WTC11 (cell line): ENCODE measurements around the gene NHLRC2. TPM values are rescaled to one million over a fixed set of nuclear protein-coding genes. Genes with fewer than 3 reads are reported as not detected.

Source experiments
- ATAC-seq: fragments of 200-7000 bp; cut with Tn5 transposase; 2 replicates; pipeline ENCODE4 v1.10.0; 2021; ENCODE audit warnings: mild to moderate bottlenecking, moderate library complexity
- CTCF ChIA-PET: fragments of 300-600 bp; sonication (Branson Sonifier 250); formaldehyde crosslinking; loops from one replicate; lab custom pipeline; 2021; ENCODE audit warnings: antibody characterized with exemption; lab: Charles Lee
- POLR2A ChIA-PET: fragments of 350-600 bp; sonication (Branson Sonifier 250); formaldehyde crosslinking; loops from one replicate; lab custom pipeline; 2021; ENCODE audit warnings: antibody characterized with exemption; lab: Charles Lee
- DNase-seq: peaks from one replicate; pipeline ENCODE4 v3.0.0; 2021; ENCODE audit warnings: low spot score
- H3K27ac Mint-ChIP-seq: 2 replicates; pipeline ENCODE4 v1.8.0; 2021; ENCODE audit warnings: mixed read lengths
- H3K27me3 Mint-ChIP-seq: 2 replicates; pipeline ENCODE4 v1.8.0; 2021; ENCODE audit warnings: low read depth, mild to moderate bottlenecking, moderate library complexity, mixed read lengths
- H3K36me3 Mint-ChIP-seq: 2 replicates; pipeline ENCODE4 v1.8.0; 2021; ENCODE audit warnings: mixed read lengths
- H3K4me1 Mint-ChIP-seq: 2 replicates; pipeline ENCODE4 v1.8.0; 2022; ENCODE audit warnings: mixed read lengths
- H3K4me3 Mint-ChIP-seq: 2 replicates; pipeline ENCODE4 v1.8.0; 2021; ENCODE audit warnings: mild to moderate bottlenecking, moderate library complexity, mixed read lengths
- H3K9me3 Mint-ChIP-seq: 2 replicates; pipeline ENCODE4 v1.8.0; 2021; ENCODE audit warnings: mixed read lengths
- ATF6 ChIP-seq: sonication (generic); formaldehyde crosslinking; IDR thresholded peaks from 2 replicates; pipeline ENCODE4 v1.8.1; 2023; ENCODE audit warnings: mild to moderate bottlenecking, missing genetic modification reagents
- E2F1 ChIP-seq: sonication (generic); formaldehyde crosslinking; IDR thresholded peaks from 2 replicates; pipeline ENCODE4 v1.8.0; 2022; ENCODE audit warnings: mild to moderate bottlenecking, missing genetic modification reagents
- ETV6 ChIP-seq: sonication (generic); formaldehyde crosslinking; IDR thresholded peaks from 2 replicates; pipeline ENCODE4 v1.8.1; 2022; ENCODE audit warnings: mild to moderate bottlenecking, missing genetic modification reagents
- FOXJ3 ChIP-seq: sonication (generic); formaldehyde crosslinking; IDR thresholded peaks from 2 replicates; pipeline ENCODE4 v1.9.0; 2021; ENCODE audit warnings: missing genetic modification reagents, mild to moderate bottlenecking, borderline replicate concordance
- GABPB1 ChIP-seq: sonication (generic); formaldehyde crosslinking; IDR thresholded peaks from 2 replicates; pipeline ENCODE4 v1.8.1; 2023; ENCODE audit warnings: mild to moderate bottlenecking, missing genetic modification reagents
- GTF2I ChIP-seq: fragments of 250-450 bp; sonication (Bioruptor Pico); conservative IDR thresholded peaks from 2 replicates; pipeline ENCODE4 v1.4.0; 2021; ENCODE audit warnings: mild to moderate bottlenecking
- IRF1 ChIP-seq: sonication (generic); formaldehyde crosslinking; IDR thresholded peaks from 2 replicates; pipeline ENCODE4 v1.8.0; 2023; ENCODE audit warnings: missing genetic modification reagents
- MLX ChIP-seq: sonication (generic); formaldehyde crosslinking; IDR thresholded peaks from 2 replicates; pipeline ENCODE4 v1.8.1; 2023; ENCODE audit warnings: mild to moderate bottlenecking, missing genetic modification reagents, moderate library complexity
- NR1H2 ChIP-seq: sonication (generic); formaldehyde crosslinking; IDR thresholded peaks from 2 replicates; pipeline ENCODE4 v1.9.0; 2021; ENCODE audit warnings: mild to moderate bottlenecking, moderate library complexity, missing genetic modification reagents
- NR3C1 ChIP-seq: sonication (generic); formaldehyde crosslinking; conservative IDR thresholded peaks from 2 replicates; pipeline ENCODE4 v1.8.1; 2023; ENCODE audit warnings: low read depth, mild to moderate bottlenecking, missing genetic modification reagents
- PRRX2 ChIP-seq: fragments of 250-450 bp; sonication (Bioruptor Pico); IDR thresholded peaks from 2 replicates; pipeline ENCODE4 v1.8.0; 2021; ENCODE audit warnings: mild to moderate bottlenecking
- RELA ChIP-seq: sonication (generic); formaldehyde crosslinking; IDR thresholded peaks from 2 replicates; pipeline ENCODE4 v1.8.1; 2022; ENCODE audit warnings: missing genetic modification reagents, mild to moderate bottlenecking, borderline replicate concordance
- SMAD4 ChIP-seq: sonication (generic); formaldehyde crosslinking; IDR thresholded peaks from 2 replicates; pipeline ENCODE4 v1.8.0; 2022; ENCODE audit warnings: mild to moderate bottlenecking, missing genetic modification reagents
- SOX15 ChIP-seq: fragments of 250-450 bp; sonication (Bioruptor Pico); IDR thresholded peaks from 2 replicates; pipeline ENCODE4 v1.9.0; 2021; ENCODE audit warnings: mild to moderate bottlenecking
- TP53 ChIP-seq: sonication (generic); formaldehyde crosslinking; IDR thresholded peaks from 2 replicates; pipeline ENCODE4 v1.8.1; 2023; ENCODE audit warnings: mild to moderate bottlenecking, missing genetic modification reagents
- ZMAT4 ChIP-seq: fragments of 250-450 bp; sonication (Bioruptor Pico); IDR thresholded peaks from 2 replicates; pipeline ENCODE4 v1.9.0; 2021; ENCODE audit warnings: mild to moderate bottlenecking
- ZNF219 ChIP-seq: sonication (generic); formaldehyde crosslinking; IDR thresholded peaks from 2 replicates; pipeline ENCODE4 v1.8.0; 2023; ENCODE audit warnings: missing genetic modification reagents, mild to moderate bottlenecking, borderline replicate concordance
- ZNF232 ChIP-seq: sonication (generic); formaldehyde crosslinking; IDR thresholded peaks from 2 replicates; pipeline ENCODE4 v1.8.0; 2022; ENCODE audit warnings: mild to moderate bottlenecking, missing genetic modification reagents
- ZNF263 ChIP-seq: sonication (generic); formaldehyde crosslinking; IDR thresholded peaks from 2 replicates; pipeline ENCODE4 v1.8.1; 2022; ENCODE audit warnings: low read depth, mild to moderate bottlenecking, moderate library complexity, missing genetic modification reagents
- ZNF317 ChIP-seq: sonication (generic); formaldehyde crosslinking; IDR thresholded peaks from 2 replicates; pipeline ENCODE4 v1.8.1; 2023; ENCODE audit warnings: low read depth, mild to moderate bottlenecking, moderate library complexity, missing genetic modification reagents, borderline replicate concordance
- ZNF532 ChIP-seq: fragments of 250-450 bp; sonication (Bioruptor Pico); IDR thresholded peaks from 2 replicates; pipeline ENCODE4 v1.9.0; 2021; ENCODE audit warnings: mild to moderate bottlenecking, borderline replicate concordance
- ZSCAN18 ChIP-seq: fragments of 250-450 bp; sonication (Bioruptor Pico); IDR thresholded peaks from 2 replicates; pipeline ENCODE4 v2.1.2; 2022; ENCODE audit warnings: mild to moderate bottlenecking, moderate library complexity
- total RNA-seq: library from RNA; stranded (reverse); gene quantifications from 3 replicates; pipeline ENCODE4 v1.2.3, GENCODE V29; 2021

The NHLRC2 gene
- total RNA-seq, 1 experiment from 2014 or later = 37.9 TPM

- no peak for TF ChIP-seq ZMAT4 (CRISPR knock-in tag)
- no peak for TF ChIP-seq RELA (CRISPR knock-in tag)
- TF ChIP-seq ZSCAN18 (CRISPR knock-in tag) = no peak
- no peak for TF ChIP-seq ZNF219 (CRISPR knock-in tag)
- TF ChIP-seq MLX (CRISPR knock-in tag) = no peak
- TF ChIP-seq ZNF532 = no peak
- no peak for TF ChIP-seq GABPB1
- TF ChIP-seq GTF2I (CRISPR knock-in tag) = no peak
- no peak for TF ChIP-seq ZNF232 (CRISPR knock-in tag)
- no peak for TF ChIP-seq NR3C1 (CRISPR knock-in tag)
- TF ChIP-seq FOXJ3 (CRISPR knock-in tag) = no peak
- no peak for TF ChIP-seq ATF6 (CRISPR knock-in tag)
- no peak for TF ChIP-seq E2F1 (CRISPR knock-in tag)
- no peak for TF ChIP-seq SMAD4 (CRISPR knock-in tag)
- TF ChIP-seq ETV6 (CRISPR knock-in tag) = no peak
- no peak for TF ChIP-seq ZNF263 (CRISPR knock-in tag)
- H3K36me3 Mint-ChIP-seq = no peaks in the 10 kb centered on the region
- ATAC-seq (no peak), DNase-seq (no peak)
- H3K9me3 Mint-ChIP-seq = peaks cover 11% of the 10 kb centered on the region
- no peak overlapping the region for H3K4me3 Mint-ChIP-seq
- ChIA-PET POLR2A (no interaction called here), CTCF (interaction anchor here (1.0 kb wide), 2 partner anchors 129 to 149 kb away, joined by 3 to 6 read pairs; no protein-coding TSS in a partner anchor)
- H3K27ac Mint-ChIP-seq = no peak overlapping the region
- H3K4me1 Mint-ChIP-seq = 0 out of 2 replicates have a peak, but pooled peaks cover 3% of the 10 kb centered on the region
- no peaks in the 10 kb centered on the region for H3K27me3 Mint-ChIP-seq
Observed at GRCh38 chr10:113928830-113929229, 74.4 kb downstream of the NHLRC2 start.

- no peaks in the 10 kb centered on the region for H3K27me3 Mint-ChIP-seq
- 0 out of 2 replicates have a peak, but pooled peaks cover 3% of the 10 kb centered on the region for H3K4me1 Mint-ChIP-seq
- peaks cover 11% of the 10 kb centered on the region for H3K9me3 Mint-ChIP-seq
- no peak for ATAC-seq
- ChIA-PET POLR2A (no interaction called here), CTCF (interaction anchor here (1.0 to 1.2 kb wide), 3 partner anchors 130 to 170 kb away, joined by 3 to 6 read pairs (median 3); no protein-coding TSS in a partner anchor)
- no peak overlapping the region for H3K27ac Mint-ChIP-seq
- TF ChIP-seq IRF1 (CRISPR knock-in tag) (no peak), PRRX2 (CRISPR knock-in tag) (no peak), SOX15 (CRISPR knock-in tag) (no peak), SMAD4 (CRISPR knock-in tag) (no peak), ETV6 (CRISPR knock-in tag) (no peak), TP53 (CRISPR knock-in tag) (no peak), NR1H2 (CRISPR knock-in tag) (no peak), ZNF317 (no peak)
- H3K4me3 Mint-ChIP-seq = no peak overlapping the region
- no peaks in the 10 kb centered on the region for H3K36me3 Mint-ChIP-seq
- DNase-seq = no peak
Observed at GRCh38 chr10:113929522-113929921, 75.1 kb downstream of the NHLRC2 start.
